Central memory CD4-positive, alpha-beta T cell (primary cell): ENCODE measurements around the gene MEIKIN.
"Not testable (repeated sequence)": the region's sequence is repeated elsewhere in the genome, so short reads cannot be mapped to it uniquely, and the experiment has no call there.

ENCODE experiments used
- DNase-seq: peaks from one replicate; pipeline ENCODE4 v3.0.0; 2022

The MEIKIN gene

DNA sequence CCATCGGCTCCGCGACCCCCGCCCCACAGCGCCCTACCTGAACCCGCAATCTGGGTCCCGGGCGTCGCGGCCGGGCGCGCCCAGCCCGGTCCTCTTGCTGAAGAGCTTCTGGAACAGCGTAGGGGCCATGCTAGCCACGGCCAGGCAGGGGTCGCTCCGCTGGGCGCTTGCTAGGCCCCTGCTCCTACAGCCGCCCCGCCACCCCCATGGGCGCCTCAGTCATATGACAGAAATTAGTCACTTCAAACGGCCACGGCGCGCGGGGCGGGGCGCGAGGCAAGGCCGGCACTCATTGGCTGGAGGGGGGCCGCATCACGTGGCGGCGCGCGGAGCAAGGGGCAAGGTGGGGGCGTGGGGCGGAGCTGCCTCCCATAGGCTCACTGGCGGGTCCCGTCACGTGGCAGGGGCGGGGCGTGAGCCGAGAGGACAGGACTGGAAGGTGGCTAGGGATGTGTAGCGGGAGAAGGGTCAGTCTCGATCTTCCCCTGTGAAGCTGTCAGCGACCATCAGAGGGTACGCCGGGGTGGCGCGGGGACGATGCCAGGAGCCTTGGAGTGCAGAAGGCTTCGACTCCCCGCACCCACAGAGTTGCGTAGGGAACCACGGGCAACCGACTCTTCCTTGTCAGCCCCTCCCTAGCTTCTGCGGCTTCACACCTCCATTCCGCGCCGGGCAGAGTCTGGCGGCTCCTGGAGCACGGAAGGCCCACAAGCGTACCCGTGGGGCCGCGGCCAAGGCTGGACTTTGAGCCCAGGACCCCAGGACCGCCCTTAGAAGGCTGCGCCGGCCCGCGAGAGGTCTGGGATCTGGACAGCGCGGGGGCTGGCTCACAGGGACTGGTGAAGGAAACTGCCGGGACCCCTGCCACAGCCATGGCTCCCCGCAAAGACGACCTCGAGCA lies 148.4 kb downstream of the MEIKIN start, which contains the start of gene FNIP1:
Gene FNIP1, minus strand, starts transcription at position 225 of the 901 bp plus-strand sequence. Its CDS starts 96 bp downstream, at position 129.
- peak; percentile 97 for DNase-seq

DNA sequence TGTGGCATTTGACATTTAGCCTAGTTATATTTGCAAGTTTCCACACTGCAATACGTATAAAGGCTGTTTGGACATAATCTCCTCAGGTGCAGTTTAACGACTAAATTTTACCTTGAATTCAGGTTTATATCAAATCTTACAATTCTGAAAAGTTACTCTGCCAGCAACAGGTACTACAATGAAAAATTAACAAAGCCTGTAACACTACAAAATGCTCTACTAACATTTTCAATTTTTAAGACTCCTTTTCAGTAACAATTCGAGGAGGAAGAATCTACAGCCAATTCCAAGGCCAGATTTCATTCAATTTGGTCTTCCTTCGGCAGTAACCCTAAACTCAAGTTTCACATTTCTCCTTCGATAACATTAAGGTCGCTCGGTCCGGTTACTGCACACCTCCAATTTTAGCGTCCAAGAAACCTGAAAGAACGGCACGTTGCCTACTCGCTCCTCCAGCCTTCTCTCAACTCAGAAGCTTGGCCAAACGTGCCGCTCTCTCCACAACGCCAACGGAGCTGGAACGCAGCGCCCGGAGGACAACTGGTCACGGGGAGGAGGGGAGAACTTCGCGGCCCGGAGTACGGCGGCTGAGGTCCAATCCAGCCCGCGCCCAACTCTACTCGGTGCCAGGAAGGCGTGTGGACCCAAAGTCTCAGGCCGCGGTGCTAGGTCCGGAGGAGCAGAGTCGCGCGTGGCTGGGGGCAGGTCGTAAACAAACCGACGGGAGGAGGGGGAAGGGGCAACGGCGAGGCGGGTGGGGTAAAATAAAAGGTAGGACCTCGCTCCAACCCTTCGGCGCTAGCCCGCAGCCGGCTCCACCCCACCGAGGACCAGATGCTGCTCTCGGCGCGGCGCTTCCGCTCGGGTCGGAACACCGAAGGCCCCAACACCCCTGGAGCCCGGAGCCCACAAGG lies 149.3 kb downstream of the MEIKIN start:
- peak; percentile 1 for DNase-seq

DNA sequence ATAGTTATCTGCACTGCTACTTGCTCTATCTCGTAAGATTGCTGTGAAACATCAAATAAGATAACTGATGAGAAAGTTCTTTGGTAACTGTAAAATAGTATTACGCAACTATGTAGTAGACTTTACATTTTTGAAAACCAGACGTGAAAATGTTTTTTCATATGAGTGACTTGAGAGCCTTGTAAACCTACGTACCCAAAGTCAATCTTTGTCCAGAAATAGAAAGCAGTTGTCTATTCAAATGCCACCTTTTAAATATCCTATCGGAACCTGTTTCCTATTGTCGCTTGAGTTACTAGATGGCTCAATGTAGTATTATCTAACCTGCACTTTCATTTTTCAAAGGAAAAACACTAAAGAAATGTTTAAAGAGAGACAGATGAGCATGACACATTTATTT lies 150.2 kb downstream of the MEIKIN start:
- no peak for DNase-seq

DNA sequence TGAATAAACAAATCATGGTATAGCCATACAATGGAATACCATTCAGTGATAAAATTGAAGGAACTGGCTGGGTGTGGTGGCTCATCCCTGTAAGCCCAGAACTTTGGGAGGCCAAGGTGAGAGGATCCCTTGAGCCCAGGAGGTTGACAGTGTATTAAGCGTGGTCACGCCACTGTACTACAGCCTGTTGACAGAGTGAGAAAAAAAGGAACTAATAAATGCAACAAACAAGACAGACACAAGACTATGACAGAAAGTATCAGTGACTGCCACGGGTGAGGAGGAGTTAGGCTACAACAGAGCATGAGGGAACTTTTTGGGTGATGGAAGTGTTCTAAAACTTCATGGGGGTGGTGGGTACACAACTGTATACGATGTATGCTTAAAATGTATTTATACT lies 150.9 kb downstream of the MEIKIN start:
- DNase-seq = no peak

DNA sequence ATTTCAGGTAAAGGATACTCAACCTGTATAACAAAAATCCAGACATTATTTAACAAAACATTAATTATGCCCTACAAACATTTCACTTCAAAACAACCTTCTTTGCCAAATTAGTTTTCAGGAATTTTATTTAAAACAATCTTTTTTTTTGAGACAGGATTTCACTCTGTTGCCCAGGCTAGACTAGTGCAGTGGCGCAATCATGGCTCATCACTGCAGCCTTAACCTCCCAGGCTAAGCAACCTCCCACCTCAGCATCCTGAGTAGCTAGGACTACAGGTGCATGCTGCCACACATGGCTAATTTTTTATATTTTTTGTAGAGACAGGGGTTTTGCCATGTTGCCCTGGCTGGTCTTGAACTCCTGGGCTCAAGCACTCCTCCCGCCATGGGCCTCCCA lies 152.6 kb downstream of the MEIKIN start:
- no peak for DNase-seq

DNA sequence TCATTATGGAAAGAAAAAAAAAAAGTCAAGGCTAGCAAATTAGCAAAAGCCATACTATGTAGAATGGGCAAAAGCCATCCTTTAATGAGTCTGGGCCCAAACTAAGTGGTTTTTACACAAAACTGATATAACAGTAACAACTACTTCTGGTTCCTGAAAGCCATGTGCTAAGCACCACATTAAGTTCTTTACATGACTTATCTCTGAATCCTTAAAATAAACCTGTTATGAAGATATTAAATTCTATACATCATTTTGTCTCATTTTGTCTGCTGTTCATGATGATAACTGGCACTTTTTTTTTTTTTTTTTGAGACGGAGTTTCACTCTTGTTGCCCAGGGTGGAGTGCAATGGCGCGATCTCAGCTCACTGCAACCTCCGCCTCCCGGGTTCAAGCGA lies 153.6 kb downstream of the MEIKIN start:
- DNase-seq = no peak

DNA sequence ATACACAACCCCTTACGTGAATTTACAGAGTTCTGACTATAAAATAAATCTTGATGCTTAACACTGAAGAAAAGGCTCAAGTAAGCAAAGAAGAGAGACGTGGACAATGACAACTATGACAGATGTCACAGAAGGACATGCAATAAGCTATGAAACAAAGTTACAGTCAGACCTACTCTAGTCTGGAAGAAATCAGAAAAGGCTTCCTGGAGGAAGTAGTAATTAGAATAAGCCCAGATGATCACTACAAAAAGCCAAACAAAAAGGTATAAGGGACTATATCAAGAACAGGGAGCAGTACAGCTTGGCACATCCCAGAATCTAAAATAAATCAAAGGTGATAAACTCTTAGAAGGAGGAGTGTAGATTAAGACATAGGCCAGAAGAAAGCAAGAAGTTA lies 154.9 kb downstream of the MEIKIN start:
- no peak for DNase-seq

DNA sequence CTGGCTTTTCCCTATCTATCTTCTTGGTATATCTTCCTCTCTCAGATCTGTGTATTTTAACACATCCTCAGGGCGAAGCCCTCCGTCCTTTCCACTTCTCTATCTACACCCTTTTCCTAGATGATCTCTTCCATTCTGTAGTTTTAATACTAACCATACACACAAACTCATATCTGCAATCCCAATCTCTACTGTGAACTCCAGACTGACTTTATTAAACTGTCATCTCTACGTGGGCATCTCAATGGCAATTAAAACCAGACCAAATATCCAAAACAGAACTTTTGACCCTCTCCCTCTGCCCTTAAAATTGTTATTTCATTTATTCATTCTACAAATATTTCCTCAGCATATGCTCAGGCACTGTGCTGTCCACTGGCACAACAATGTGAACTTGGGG lies 155.7 kb downstream of the MEIKIN start:
- DNase-seq = no peak

DNA sequence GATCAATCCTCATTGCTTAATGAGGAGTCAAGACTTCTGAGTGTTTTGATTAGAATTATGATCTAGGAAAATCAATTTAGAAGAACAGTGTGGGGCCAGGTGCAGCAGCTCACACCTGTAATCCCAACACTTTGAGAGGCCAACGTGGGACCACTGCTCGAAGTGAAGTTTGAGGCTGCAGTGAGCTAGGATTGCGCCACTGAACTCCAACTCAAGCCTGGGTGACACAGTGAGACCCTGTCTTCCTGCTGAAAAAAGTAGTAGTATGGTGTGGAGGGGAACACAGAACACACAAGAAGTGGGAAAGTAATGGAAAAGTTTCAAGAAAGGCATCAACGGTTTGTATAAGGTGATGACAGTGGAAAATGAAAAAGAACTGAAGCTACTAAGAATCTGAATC lies 157.7 kb downstream of the MEIKIN start:
- DNase-seq = no peak

DNA sequence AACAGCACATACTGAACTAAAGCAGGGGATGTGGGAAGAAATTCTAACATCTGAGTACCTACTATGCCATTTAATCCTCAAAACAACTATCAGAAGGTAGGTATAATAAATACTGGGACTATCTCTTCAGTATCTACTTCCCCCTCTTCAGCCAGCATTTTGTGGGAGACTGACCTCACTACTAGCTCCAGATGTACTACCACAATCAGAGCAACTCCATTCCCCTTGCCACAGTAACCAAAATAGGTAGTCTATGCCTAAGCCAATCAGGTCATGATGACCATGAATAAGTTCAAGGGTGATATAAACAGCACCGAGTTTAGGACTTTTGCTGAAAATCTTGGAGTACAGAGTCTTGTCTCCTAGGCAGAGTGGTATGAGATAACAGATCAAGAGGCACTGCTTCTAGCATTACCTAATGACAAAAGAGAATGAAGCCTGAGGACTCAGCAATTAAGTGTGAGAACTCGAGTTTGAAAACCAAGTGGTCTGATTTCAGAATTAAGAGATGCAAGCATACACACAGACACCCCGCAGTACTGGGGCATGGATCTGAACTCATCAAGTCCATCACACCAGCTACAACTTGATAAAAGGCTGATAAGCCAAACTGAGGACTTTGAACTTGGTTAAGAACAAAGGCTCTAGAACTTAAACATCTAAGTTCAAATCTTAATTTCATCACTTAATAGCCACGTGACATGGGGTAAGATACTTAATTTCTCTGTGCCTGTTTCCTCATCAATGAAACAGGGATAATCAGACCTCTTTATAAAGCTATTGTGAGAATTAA lies 158.4 kb downstream of the MEIKIN start:
- no peak for DNase-seq

DNA sequence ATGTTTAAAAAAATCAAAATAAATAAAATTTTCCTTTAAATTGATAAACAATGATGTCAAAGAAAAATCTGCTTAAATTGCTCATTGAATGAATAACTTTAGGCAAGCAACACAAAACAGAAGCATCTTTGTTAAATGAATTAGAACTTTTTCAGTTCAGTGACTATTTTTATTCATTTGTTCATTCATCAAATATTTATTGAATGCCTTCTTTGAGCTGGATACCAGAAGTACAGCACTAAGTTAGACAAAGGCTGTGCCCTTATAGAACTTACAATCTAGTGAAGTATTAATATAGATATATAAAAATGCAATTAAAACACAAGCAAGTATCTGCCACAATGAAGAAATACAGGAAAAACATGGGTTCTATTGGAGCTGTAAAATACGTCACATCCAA lies 159.4 kb downstream of the MEIKIN start:
- no peak for DNase-seq

DNA sequence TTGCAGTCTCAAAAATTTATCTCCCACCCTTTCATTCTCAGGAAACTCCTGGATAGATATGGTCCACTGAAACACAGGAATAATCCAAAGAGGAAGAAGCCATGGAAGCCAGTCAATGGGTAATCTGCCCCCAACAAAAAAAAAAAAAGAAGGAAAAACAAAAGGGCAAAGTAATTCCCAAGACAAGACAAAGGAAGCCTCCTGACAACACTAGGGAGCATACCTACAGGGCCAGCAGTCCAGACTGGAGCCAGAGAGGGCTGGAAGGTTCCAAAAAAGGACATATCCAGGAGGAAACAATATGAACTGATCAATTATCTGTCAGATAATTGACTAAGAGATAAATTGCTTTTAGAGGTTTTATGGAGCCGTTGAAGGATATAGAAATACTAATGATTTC lies 161.6 kb downstream of the MEIKIN start:
- no peak for DNase-seq

DNA sequence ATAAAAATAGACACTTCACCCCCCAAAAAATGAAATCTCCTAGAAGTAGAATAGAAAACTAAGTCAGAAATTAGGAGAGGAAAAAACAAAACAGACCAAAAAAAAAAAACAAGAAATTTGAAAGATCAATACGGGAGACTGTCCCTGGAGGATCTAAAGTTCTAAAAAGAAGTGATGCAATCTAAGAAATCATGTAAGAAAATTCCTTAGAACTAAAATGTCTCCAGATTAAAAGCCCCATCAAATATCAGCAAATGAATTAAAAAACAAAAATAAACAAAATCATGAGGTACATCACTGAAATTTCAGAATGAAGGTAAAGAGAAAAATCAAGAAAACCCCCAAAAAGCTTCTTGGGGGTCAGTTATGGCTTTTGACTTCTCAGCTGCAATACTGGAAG lies 162.1 kb downstream of the MEIKIN start:
- no peak for DNase-seq

DNA sequence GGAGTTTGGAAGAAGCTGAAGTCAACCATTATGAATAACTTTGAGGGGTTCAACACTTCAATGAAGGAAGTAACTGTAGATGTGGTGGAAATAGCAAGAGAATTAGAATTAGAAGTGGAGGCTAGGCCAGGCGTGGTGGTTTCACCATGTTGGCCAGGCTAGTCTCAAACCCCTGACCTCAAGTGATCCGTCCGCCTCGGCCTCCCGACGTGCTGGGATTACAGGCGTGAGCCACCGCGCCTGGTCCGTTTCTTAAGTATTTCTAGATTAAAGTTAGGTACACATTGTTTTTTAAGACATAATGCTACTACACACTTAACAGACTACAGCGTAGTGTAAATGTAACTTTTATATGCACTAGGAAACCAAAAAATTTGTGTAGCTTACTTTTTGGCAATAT lies 162.7 kb downstream of the MEIKIN start:
- no peak for DNase-seq

DNA sequence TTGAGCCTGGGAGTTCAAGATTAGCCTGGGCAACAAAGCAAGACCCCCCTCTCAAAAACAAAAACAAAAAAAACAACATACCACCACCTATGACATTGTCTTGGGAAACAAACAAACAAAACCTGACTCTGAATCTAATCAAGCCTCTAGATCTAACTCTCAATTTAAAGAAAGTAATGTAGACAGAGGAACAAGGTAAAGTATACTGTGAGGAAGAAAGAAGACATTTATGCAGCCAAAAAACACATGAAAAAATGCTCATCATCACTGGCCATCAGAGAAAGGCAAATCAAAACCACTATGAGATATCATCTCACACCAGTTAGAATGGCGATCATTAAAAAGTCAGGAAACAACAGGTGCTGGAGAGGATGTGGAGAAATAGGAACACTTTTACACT lies 167.3 kb downstream of the MEIKIN start:
- not testable (repeated sequence) for DNase-seq

DNA sequence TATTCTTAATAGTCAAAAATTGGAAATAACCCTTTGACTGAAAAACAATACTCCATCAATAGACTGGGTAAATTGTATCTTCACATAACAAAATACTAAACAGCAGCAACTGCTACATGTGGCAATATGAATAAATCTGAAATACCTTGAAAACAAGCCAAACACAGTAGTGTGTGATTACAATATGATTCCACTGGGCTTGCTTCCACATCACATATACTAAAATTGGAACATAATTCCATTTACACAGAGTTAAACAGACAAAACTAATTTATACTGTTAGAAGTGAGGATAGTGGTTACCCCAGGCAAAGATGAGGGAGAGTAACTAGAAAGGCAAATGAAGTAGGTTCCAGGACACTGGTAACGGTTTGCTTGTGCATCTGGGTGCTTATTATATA lies 169.0 kb downstream of the MEIKIN start:
- DNase-seq = no peak

DNA sequence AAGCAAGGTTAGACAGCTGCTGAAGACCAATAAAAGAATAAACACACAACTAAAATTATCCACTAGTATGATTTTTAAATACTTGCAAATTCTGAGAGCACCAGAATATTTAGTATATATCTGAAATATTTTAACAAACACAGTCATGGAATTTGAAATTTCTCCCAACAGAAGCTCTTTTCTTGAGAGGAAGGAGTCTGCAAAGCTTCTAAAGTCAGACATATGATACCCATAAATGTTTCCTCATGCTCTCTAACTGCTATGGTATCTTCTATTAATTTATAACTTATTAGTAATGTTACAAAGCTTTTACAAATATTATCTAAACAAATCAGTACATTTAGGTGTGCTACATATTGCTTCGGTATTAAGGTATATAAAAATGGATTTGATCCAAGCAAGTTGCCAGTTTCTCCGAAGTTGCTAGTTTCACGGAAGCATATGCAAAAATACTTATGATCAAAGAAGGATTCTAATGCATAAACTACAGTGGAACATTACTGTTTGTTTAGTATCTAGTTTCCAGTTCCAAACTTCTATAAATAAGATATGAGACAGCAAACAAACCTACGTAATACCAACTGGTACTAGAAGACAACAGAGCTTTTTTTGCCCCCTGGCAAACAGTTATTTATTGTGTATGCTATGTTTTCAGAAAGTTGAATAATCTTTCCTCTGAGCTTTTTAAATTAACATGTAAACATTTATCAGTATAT lies 170.7 kb downstream of the MEIKIN start:
- DNase-seq = no peak

DNA sequence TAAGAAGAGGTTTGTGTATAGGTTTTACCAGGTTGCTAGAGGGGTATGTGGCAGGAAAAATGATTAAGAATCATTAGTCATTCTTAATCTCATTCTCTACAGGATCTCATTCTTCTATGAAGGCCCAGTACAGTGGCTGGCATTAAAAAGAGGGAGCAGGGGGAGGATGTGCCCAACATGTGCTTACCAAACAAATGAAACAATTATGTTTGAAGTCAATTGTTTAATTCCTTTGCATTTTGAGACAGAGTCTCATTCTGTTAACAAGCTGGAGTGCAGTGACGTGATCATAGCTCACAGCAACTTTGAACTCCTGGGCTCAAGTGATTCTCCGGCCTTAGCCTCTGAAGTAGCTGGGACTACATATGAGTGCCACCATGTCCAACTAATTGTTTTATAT lies 171.7 kb downstream of the MEIKIN start:
- no peak for DNase-seq

DNA sequence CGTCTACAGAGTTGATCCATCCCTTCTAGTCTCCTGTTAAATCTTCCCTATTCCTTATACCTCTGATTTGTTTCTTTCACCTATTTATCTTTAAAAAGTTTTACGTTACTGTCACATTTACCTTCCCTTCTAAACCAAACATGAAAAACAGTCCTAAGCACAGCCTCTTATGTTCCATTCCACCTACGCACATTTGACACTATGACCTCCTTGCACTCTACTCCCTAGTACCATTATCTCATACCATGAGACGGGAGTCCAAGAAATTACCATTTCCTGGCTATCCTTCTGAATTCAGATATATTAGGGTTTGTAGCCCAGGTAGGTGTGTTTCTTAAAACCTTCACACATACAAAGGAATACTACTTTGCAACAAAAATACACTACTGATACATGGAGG lies 173.8 kb downstream of the MEIKIN start:
- DNase-seq = no peak

DNA sequence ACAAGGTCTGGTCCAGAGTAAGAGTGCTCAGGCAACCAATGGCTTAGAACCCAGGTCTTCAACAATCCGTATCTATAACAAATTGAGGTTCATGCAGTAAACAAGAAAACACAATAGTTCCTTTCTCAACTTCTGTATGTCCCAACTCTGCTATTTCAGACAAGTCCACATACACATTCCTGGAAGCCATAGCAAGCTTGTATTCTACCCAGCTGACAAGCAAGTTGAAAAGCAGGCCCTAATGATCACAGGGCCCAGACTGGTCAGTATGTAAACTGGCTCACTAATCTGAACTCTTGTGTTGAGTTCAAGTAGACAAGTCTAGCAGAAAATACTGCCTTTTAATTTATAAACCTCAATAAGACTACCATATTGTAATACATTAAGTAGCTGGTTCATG lies 175.5 kb downstream of the MEIKIN start:
- no peak for DNase-seq

DNA sequence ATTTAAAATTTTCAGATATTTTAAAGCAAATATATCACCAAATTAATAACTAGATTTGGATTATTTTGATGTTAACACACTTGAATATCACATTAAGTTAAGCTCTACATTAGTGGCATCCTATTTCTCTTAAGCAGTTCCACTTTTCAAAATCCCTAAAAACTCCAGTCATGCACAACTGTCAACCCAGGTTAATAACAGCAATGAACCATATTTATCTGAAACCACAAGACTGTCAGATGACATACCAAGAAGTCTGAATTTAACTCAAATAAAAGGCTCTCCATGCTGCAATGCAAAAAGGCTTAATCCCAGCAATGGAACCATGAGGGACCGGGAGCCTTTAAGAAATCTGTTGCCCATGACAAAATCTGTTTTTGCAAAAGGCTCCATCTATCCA lies 176.1 kb downstream of the MEIKIN start:
- DNase-seq = no peak

DNA sequence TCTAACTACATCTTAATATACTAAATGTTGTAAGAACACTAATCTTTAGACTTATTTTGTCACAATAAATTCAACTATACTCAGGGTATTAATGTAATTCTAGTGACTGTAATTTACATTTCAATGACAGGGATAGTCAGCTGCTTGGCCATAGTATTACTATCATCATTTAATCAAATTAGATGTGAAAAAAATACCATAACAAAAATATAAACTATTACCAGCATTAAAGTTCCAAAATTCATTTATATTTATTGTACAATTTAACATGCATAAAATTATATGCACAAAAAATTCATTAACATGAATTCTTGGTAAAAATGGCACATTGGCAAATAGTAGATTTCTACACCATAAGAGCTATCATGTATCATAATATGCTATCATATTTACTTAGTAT lies 177.6 kb downstream of the MEIKIN start:
- DNase-seq = no peak
